HS-5 (cell line): ENCODE data around the gene DNAI7.

Source experiments
- DNase-seq: peaks from one replicate; pipeline ENCODE4 v3.0.0-alpha.2; 2012; ENCODE audit warnings: low read depth

Gene DNAI7

DNA sequence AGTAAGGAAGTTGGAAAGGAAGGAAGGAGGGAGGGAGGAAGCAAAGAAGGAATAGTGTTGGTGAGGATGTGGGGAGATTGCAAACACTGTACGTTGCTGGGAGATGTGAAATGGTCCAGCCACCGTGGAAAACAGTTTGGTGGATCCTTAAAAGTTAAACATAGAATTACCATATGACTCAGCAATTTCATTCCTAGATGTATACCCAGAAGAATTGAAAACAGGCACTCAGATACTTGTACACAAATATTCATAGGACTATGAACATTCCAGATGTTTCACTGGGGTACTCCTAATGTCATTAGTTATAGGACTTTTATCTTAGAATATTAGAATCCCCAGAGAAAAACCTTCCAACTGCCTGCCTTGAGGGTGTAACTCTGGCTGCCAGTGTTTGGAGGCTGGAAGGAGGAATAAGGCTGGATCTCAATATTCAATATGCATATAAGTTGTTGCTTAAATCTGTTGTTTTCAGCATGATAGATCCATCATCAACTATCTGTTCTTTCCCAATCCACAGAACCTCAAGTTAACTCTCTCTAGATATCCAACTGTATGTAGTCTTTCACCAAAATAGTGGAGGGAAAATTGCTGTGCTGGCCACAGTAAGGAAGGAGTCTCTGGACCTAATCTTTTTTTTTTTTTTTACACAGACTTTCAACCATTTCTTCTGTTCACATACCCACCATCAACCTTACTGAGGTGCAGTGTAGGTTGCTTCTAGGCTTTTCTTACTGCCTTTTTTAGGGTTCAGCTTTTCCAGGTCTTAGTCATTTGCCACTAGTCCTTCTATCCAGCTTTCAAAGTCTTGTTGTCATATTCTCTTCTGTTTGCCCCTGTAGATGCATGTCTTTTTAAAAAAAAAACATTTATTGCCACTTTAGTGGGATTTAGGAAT, 94.5 kb downstream of the DNAI7 start:
- DNase-seq: no peak

GRCh38 chr12:25099010-25099409, 96.0 kb downstream of the DNAI7 start:
- no peak for DNase-seq

DNA sequence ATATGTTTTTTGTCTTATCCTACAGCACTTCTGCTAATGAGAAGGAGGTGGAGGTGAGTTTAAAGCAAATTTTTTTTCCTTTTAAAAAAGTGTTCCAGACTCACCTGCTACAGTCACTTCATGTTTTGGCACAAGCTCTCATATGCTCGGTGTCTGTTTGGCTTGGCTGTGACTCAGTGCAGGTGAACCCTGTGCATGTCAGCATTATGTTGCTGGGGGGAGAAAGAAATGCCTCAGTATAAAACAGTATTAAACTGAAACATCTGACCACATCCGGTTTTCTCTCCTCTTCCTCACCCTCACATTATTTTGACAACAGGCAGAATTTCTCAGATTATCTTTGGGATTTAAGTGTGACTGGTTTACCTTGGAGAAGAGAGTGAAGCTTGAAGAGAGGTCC, 105.2 kb downstream of the DNAI7 start:
- no peak for DNase-seq

DNA sequence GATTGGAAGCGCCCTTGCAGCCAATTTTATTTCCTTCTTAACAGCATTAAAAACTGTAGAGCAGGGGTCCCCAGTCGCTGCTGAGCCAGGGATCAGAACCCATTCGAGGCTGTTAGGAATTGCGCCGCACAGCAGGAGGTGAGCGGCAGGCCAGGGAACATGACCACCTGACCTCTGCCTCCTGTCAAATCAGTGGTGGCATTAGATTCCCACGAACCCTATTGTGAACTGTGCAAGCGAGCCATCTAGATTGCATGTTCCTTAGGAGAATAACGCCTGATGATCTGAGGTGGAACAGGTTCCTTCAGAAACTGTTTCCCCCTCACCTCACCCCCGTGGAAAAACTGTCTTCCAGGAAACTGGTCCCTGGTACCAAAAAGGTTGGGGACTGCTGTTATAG, 107.4 kb downstream of the DNAI7 start:
- no peak for DNase-seq

GRCh38 chr12:25084816-25085215, 110.1 kb downstream of the DNAI7 start:
- DNase-seq: no peak

DNA sequence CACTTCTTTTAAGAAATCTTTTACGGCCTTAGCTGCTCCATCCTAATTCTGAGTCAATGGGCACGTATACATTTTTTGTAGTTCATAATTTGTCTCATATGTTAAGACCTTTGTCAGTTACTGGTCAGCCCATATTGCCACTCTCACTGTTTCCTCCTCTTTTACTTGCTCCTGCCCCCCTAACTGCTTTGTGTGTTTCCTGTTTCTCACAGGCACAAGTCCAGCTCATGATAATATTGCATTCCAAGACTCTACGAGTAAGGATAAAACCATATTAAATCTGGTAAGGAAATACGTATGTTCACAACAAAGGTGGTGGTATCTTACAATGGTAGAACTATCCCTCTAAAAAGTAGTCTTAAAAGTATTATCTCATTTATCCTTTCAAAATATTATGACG, 111.7 kb downstream of the DNAI7 start:
- DNase-seq: no peak

DNA sequence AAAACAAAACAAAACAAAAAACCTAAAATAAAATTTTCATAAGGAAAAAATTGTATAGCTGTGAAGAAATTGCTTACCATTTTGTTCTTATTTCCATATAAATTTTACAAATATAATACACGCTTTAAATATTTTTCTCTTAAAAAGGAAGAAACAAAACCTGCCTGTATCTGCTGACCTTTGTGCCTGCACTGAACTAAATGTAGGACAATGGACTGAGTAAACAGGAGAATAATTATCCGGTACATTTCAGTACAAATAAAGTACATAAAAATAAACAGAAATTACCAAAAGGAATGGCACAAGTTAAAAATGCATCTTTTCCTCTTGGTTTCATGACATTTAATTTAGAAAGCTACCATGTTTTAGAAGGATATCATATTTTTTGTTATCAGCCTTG, 112.3 kb downstream of the DNAI7 start:
- DNase-seq: no peak

DNA sequence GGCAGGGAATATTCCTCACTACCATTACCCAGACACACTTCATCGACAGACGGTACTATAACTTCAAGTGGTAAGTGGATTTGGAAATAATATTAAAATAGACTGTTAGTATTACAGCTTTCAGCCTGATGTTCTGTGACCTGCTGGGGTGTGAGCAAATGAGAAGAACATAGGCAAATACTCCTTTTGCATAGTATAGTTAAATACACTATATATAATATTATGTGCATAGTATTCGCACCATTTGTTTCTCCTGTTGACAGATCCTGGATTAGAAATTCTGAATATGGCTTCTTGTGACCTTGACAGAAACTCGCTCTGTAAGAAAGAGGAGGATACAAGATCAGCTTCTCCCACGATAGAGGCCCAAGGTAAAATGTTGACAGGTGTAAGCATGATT, 115.6 kb downstream of the DNAI7 start:
- no peak for DNase-seq

- DNase-seq: no peak
These were observed 120.0 kb downstream of the DNAI7 start for GRCh38 chr12:25074954-25075353.

- no peak for DNase-seq
These were observed 120.8 kb downstream of the DNAI7 start for GRCh38 chr12:25074113-25074512.

- no peak for DNase-seq
These were observed 121.9 kb downstream of the DNAI7 start for GRCh38 chr12:25072906-25073650.

- DNase-seq: no peak
These were observed 123.6 kb downstream of the DNAI7 start for GRCh38 chr12:25071366-25071765.

DNA sequence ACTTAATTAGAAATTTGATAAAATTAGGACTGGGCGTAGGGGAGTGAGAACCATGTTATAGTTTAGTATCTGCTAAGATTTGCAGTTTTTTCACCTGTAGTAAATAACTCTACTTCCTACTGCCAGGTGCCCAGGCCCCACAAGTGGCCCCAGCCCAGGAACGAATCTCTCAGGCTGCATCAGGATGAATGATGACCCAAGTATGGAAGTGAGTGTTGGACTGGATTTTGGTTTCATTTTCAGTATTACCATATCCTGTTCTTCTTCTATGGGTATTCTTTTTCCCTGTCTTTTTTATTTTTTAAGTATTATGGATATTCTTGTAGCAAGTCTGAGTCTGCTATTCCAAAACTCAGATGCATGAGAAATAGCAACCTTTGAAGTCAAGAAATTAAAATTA, 125.7 kb downstream of the DNAI7 start:
- no peak for DNase-seq

GRCh38 chr12:25065035-25065434, 129.9 kb downstream of the DNAI7 start:
- DNase-seq: no peak

- DNase-seq: no peak
These were observed 130.9 kb downstream of the DNAI7 start for GRCh38 chr12:25063873-25064628.

DNA sequence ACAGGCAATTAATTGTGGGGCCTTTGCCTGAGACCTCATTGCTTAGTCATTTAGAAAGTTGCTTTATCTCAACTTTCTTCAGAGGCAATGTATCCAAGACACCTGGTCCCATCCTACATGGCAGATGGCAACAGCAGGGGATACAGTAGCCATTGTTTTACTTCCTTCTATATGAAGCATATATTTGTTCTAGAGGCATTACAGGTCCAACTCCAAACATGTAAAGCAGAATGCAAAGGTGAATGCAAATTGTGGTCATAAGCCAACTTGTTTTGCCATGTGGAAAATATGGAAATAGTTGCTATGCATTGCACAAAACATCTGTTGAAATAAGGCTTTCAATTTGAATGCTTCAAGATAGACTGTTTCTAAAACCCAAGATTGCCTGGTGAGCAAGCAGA, 136.3 kb downstream of the DNAI7 start:
- DNase-seq: no peak
